ENCODE data around the gene PNPLA2. TPM values are rescaled to one million over a fixed set of nuclear protein-coding genes. Genes with fewer than 3 reads are reported as not detected.

PNPLA2 gene
- total and polyA plus RNA-seq, 7 donors: 64.8 to 247 (median 125) TPM

- WGBS, 3 donors: 65 to 77% (median 67%) methylated on average over 11 of the region's 11 CpGs
- peaks cover 0 to 30% (median 9%) of the 10 kb centered on the region in 3 donors for H3K27me3 ChIP-seq (ENCODE audit: insufficient read depth in 3 of 3, low read length in 2 of 3)
- intact Hi-C loops (cut with DNase I): no loop called here
- H3K4me1 ChIP-seq: peaks cover 53% of the 10 kb centered on the region
- H3K27ac ChIP-seq: peak overlapping the region; percentile 2
- no peaks in the 10 kb centered on the region for H3K9me3 ChIP-seq
- DNase-seq (no peak), ATAC-seq (no peak)
- H3K4me3 ChIP-seq: no peak overlapping the region
- TF ChIP-seq, protein P1, sequence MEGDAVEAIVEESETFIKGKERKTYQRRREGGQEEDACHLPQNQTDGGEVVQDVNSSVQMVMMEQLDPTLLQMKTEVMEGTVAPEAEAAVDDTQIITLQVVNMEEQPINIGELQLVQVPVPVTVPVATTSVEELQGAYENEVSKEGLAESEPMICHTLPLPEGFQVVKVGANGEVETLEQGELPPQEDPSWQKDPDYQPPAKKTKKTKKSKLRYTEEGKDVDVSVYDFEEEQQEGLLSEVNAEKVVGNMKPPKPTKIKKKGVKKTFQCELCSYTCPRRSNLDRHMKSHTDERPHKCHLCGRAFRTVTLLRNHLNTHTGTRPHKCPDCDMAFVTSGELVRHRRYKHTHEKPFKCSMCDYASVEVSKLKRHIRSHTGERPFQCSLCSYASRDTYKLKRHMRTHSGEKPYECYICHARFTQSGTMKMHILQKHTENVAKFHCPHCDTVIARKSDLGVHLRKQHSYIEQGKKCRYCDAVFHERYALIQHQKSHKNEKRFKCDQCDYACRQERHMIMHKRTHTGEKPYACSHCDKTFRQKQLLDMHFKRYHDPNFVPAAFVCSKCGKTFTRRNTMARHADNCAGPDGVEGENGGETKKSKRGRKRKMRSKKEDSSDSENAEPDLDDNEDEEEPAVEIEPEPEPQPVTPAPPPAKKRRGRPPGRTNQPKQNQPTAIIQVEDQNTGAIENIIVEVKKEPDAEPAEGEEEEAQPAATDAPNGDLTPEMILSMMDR (IDR thresholded peaks at IDR 0.05): no peak
- peaks cover 0 to 43% of the 10 kb centered on the region in 2 donors for H3K36me3 ChIP-seq (ENCODE audit: insufficient read depth in 1 of 2, low read depth in 1 of 2)
Measured at GRCh38 chr11:824942-825341, 6.2 kb downstream of the PNPLA2 start.

GRCh38 chr11:825366-826226, 6.9 kb downstream of the PNPLA2 start:
- Histone ChIP-seq H3K27ac (no peak overlapping the region), H3K27me3 (ENCODE audit: insufficient read depth in 3 of 3, low read length in 2 of 3) (peaks cover 0 to 35% (median 10%) of the 10 kb centered on the region in 3 donors), H3K9me3 (no peaks in the 10 kb centered on the region), H3K36me3 (ENCODE audit: insufficient read depth in 1 of 2, low read depth in 1 of 2) (peaks cover 0 to 43% of the 10 kb centered on the region in 2 donors), H3K4me1 (peaks cover 53% of the 10 kb centered on the region), H3K4me3 (no peak overlapping the region)
- 77 to 86% (median 81%) methylated on average over 12 of the region's 12 CpGs for WGBS, 3 donors
- TF ChIP-seq, protein P1 (IDR thresholded peaks at IDR 0.05): no peak
- ATAC-seq: no peak
- intact Hi-C loops (cut with DNase I): no loop called here
- DNase-seq: no peak

- Histone ChIP-seq H3K27me3 (ENCODE audit: insufficient read depth in 3 of 3, low read length in 2 of 3) (peaks cover 0 to 37% (median 10%) of the 10 kb centered on the region in 3 donors), H3K36me3 (ENCODE audit: insufficient read depth in 1 of 2, low read depth in 1 of 2) (peaks cover 0 to 43% of the 10 kb centered on the region in 2 donors), H3K27ac (no peak overlapping the region), H3K9me3 (no peaks in the 10 kb centered on the region), H3K4me1 (peaks cover 46% of the 10 kb centered on the region), H3K4me3 (no peak overlapping the region)
- DNase-seq (no peak), ATAC-seq (no peak)
- TF ChIP-seq, protein P1 (IDR thresholded peaks at IDR 0.05): no peak
- WGBS, 3 donors: 85 to 88% (median 86%) methylated on average over 9 of the region's 9 CpGs
- intact Hi-C loops (cut with DNase I): no loop called here
Measured at GRCh38 chr11:826227-826621, 7.5 kb downstream of the PNPLA2 start.

DNA sequence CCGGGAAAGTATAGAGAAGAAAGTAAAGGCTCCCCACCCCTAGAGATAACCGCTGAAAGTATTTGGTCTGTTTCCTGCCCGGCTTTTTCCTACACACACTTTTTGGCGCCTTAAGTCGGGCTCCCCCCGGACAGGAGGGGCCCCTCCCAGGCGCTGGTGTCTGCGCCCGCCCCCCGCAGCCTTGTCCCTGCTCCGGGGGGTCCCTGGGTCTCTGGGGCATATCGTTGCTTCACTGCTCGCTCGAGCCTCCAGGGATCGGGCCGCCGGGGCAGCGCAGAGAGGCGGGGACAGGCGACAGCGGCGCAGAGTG, 8.1 kb downstream of the PNPLA2 start:
- WGBS, 3 donors: 12 to 16% (median 15%) methylated on average over 22 of the region's 22 CpGs
- peaks cover 42% of the 10 kb centered on the region for H3K4me1 ChIP-seq

More for the DNA sequence above, 8.1 kb downstream of the PNPLA2 start:
- H3K36me3 ChIP-seq (ENCODE audit: insufficient read depth in 1 of 2, low read depth in 1 of 2): peaks cover 0 to 39% of the 10 kb centered on the region in 2 donors
- intact Hi-C loops (cut with DNase I): no loop called here
- peaks cover 0 to 37% (median 13%) of the 10 kb centered on the region in 3 donors for H3K27me3 ChIP-seq (ENCODE audit: insufficient read depth in 3 of 3, low read length in 2 of 3)
- H3K9me3 ChIP-seq: no peaks in the 10 kb centered on the region
- H3K27ac ChIP-seq: no peak overlapping the region
- no peak for DNase-seq
- peak overlapping the region; percentile 59 for H3K4me3 ChIP-seq
- no peak for ATAC-seq
- TF ChIP-seq, protein P1 (IDR thresholded peaks at IDR 0.05): no peak

All from psoas muscle (tissue), 8 donors.